ENCODE data around the gene TOMM34. TPM values are rescaled to one million over a fixed set of nuclear protein-coding genes. Genes with fewer than 3 reads are reported as not detected.

TOMM34 gene
- total RNA-seq, 1 donor from 2014 or later = 45.8 TPM

- Histone ChIP-seq H4K20me1 (ENCODE audit: insufficient read depth, low read length) (peaks cover 43% of the 10 kb centered on the region), H3K4me1 (ENCODE audit: insufficient read depth, low read length) (no peaks in the 10 kb centered on the region), H3K36me3 (ENCODE audit: insufficient read depth, low read length) (peaks cover 34% of the 10 kb centered on the region), H3K27ac (ENCODE audit: low read depth, low read length) (no peak overlapping the region), H3K27me3 (ENCODE audit: insufficient read depth, low read length) (no peaks in the 10 kb centered on the region), H2AFZ (ENCODE audit: low read depth, low read length) (no peak overlapping the region), H3K9ac (ENCODE audit: low read length) (no peak overlapping the region), H3K79me2 (ENCODE audit: insufficient read depth, low read length) (peaks cover 3% of the 10 kb centered on the region), H3K4me2 (ENCODE audit: low read length) (no peak overlapping the region), H3K9me3 (ENCODE audit: insufficient read depth, low read depth, low read length) (no peaks in the 10 kb centered on the region), H3K4me3 (ENCODE audit: insufficient read depth, low read depth, low read length) (no peak overlapping the region)
- Mint-ChIP-seq H3K4me3 (ENCODE audit: unreplicated experiment) (no peak overlapping the region), H3K27ac (ENCODE audit: unreplicated experiment) (no peak overlapping the region), H3K27me3 (ENCODE audit: low read depth, unreplicated experiment) (no peaks in the 10 kb centered on the region), H3K4me1 (ENCODE audit: low read depth, unreplicated experiment) (peaks cover 8% of the 10 kb centered on the region), H3K9me3 (ENCODE audit: unreplicated experiment) (no peaks in the 10 kb centered on the region), H3K36me3 (ENCODE audit: low read depth, unreplicated experiment) (peaks cover 22% of the 10 kb centered on the region)
- TF ChIP-seq EZH2 (IDR thresholded peaks at IDR 0.05; ENCODE audit: insufficient read depth, low read length) (no peak), CTCF (IDR thresholded peaks at IDR 0.05; ENCODE audit: insufficient read depth, low read depth, low read length) (no peak)
- FAIRE-seq (no peak), DNase-seq (ENCODE audit: low read depth) (no peak)
Observed at GRCh38 chr20:44942264-44942973, 17.8 kb downstream of the TOMM34 start.

- H3K9ac ChIP-seq (ENCODE audit: low read length) = no peak overlapping the region
- no peaks in the 10 kb centered on the region for H3K9me3 ChIP-seq (ENCODE audit: insufficient read depth, low read depth, low read length)
- Mint-ChIP-seq H3K4me3 (ENCODE audit: unreplicated experiment) (no peak overlapping the region), H3K27ac (ENCODE audit: unreplicated experiment) (no peak overlapping the region), H3K4me1 (ENCODE audit: low read depth, unreplicated experiment) (peaks cover 8% of the 10 kb centered on the region), H3K27me3 (ENCODE audit: low read depth, unreplicated experiment) (no peaks in the 10 kb centered on the region), H3K36me3 (ENCODE audit: low read depth, unreplicated experiment) (peaks cover 21% of the 10 kb centered on the region), H3K9me3 (ENCODE audit: unreplicated experiment) (no peaks in the 10 kb centered on the region)
- no peaks in the 10 kb centered on the region for H3K4me1 ChIP-seq (ENCODE audit: insufficient read depth, low read length)
- H4K20me1 ChIP-seq (ENCODE audit: insufficient read depth, low read length) = peaks cover 38% of the 10 kb centered on the region
- TF ChIP-seq CTCF (IDR thresholded peaks at IDR 0.05; ENCODE audit: insufficient read depth, low read depth, low read length) (no peak), EZH2 (IDR thresholded peaks at IDR 0.05; ENCODE audit: insufficient read depth, low read length) (no peak)
- H3K27me3 ChIP-seq (ENCODE audit: insufficient read depth, low read length) = no peaks in the 10 kb centered on the region
- no peak overlapping the region for H3K4me3 ChIP-seq (ENCODE audit: insufficient read depth, low read depth, low read length)
- no peak overlapping the region for H3K4me2 ChIP-seq (ENCODE audit: low read length)
- no peak overlapping the region for H2AFZ ChIP-seq (ENCODE audit: low read depth, low read length)
- no peak for FAIRE-seq
- peaks cover 29% of the 10 kb centered on the region for H3K36me3 ChIP-seq (ENCODE audit: insufficient read depth, low read length)
- H3K79me2 ChIP-seq (ENCODE audit: insufficient read depth, low read length) = peaks cover under 1% of the 10 kb centered on the region
- DNase-seq (ENCODE audit: low read depth) = no peak
- no peak overlapping the region for H3K27ac ChIP-seq (ENCODE audit: low read depth, low read length)
Observed at GRCh38 chr20:44941120-44941691, 19.0 kb downstream of the TOMM34 start.

GRCh38 chr20:44938637-44939036, 21.6 kb downstream of the TOMM34 start:
- Mint-ChIP-seq H3K4me1 (ENCODE audit: low read depth, unreplicated experiment) (peaks cover 8% of the 10 kb centered on the region), H3K27ac (ENCODE audit: unreplicated experiment) (no peak overlapping the region), H3K9me3 (ENCODE audit: unreplicated experiment) (no peaks in the 10 kb centered on the region), H3K4me3 (ENCODE audit: unreplicated experiment) (no peak overlapping the region), H3K27me3 (ENCODE audit: low read depth, unreplicated experiment) (no peaks in the 10 kb centered on the region), H3K36me3 (ENCODE audit: low read depth, unreplicated experiment) (peaks cover 26% of the 10 kb centered on the region)
- no peak overlapping the region for H2AFZ ChIP-seq (ENCODE audit: low read depth, low read length)
- no peaks in the 10 kb centered on the region for H3K27me3 ChIP-seq (ENCODE audit: insufficient read depth, low read length)
- H3K9me3 ChIP-seq (ENCODE audit: insufficient read depth, low read depth, low read length) = no peaks in the 10 kb centered on the region
- peaks cover 27% of the 10 kb centered on the region for H3K36me3 ChIP-seq (ENCODE audit: insufficient read depth, low read length)
- DNase-seq (ENCODE audit: low read depth) = no peak
- FAIRE-seq = no peak
- H3K27ac ChIP-seq (ENCODE audit: low read depth, low read length) = no peak overlapping the region
- no peaks in the 10 kb centered on the region for H3K4me1 ChIP-seq (ENCODE audit: insufficient read depth, low read length)
- TF ChIP-seq CTCF (IDR thresholded peaks at IDR 0.05; ENCODE audit: insufficient read depth, low read depth, low read length) (no peak), EZH2 (IDR thresholded peaks at IDR 0.05; ENCODE audit: insufficient read depth, low read length) (no peak)
- no peaks in the 10 kb centered on the region for H3K79me2 ChIP-seq (ENCODE audit: insufficient read depth, low read length)
- no peak overlapping the region for H3K9ac ChIP-seq (ENCODE audit: low read length)
- H3K4me2 ChIP-seq (ENCODE audit: low read length) = no peak overlapping the region
- H4K20me1 ChIP-seq (ENCODE audit: insufficient read depth, low read length) = peaks cover 29% of the 10 kb centered on the region
- no peak overlapping the region for H3K4me3 ChIP-seq (ENCODE audit: insufficient read depth, low read depth, low read length)

Measured in astrocyte (in vitro differentiated cells and primary cell).